Dermis blood vessel endothelial cell (primary cell): ENCODE results near the gene NCKAP5L. TPM values are rescaled to one million over a fixed set of nuclear protein-coding genes. Genes with fewer than 3 reads are reported as not detected.

ENCODE experiments used
- DNase-seq: peaks from one replicate; pipeline ENCODE4 v3.0.0; 2010
- total RNA-seq: library from RNA; depleted of rRNA; stranded (reverse); fragments of >200 nt; gene quantifications from 2 replicates; pipeline ENCODE4 v1.2.3, GENCODE V29; 2014

NCKAP5L gene
- total RNA-seq, 1 donor from 2014 or later = 14.0 TPM

GRCh38 chr12:49821373-49822287, 6.6 kb downstream of the NCKAP5L start:
- no peak for DNase-seq

GRCh38 chr12:49819786-49820185, 8.4 kb downstream of the NCKAP5L start:
- DNase-seq = no peak

- no peak for DNase-seq
Measured at GRCh38 chr12:49818241-49818895, 9.8 kb downstream of the NCKAP5L start.

GRCh38 chr12:49813131-49813530, 15.1 kb downstream of the NCKAP5L start:
- DNase-seq = no peak

- no peak for DNase-seq
Measured at GRCh38 chr12:49811961-49812401, 16.2 kb downstream of the NCKAP5L start.

GRCh38 chr12:49811136-49811535, 17.1 kb downstream of the NCKAP5L start:
- no peak for DNase-seq

- no peak for DNase-seq
Measured at GRCh38 chr12:49809906-49810389, 18.3 kb downstream of the NCKAP5L start.

- no peak for DNase-seq
Measured at GRCh38 chr12:49809381-49809905, 18.8 kb downstream of the NCKAP5L start.

GRCh38 chr12:49808686-49809380, 19.4 kb downstream of the NCKAP5L start:
- no peak for DNase-seq

GRCh38 chr12:49807991-49808580, 20.1 kb downstream of the NCKAP5L start:
- DNase-seq = no peak

- no peak for DNase-seq
Measured at GRCh38 chr12:49806877-49807276, 21.3 kb downstream of the NCKAP5L start.

- DNase-seq = no peak
Measured at GRCh38 chr12:49806321-49806813, 21.8 kb downstream of the NCKAP5L start.

- DNase-seq = no peak
Measured at GRCh38 chr12:49805409-49805808, 22.8 kb downstream of the NCKAP5L start.

- no peak for DNase-seq
Measured at GRCh38 chr12:49804821-49805220, 23.4 kb downstream of the NCKAP5L start.

GRCh38 chr12:49803693-49804450, 24.3 kb downstream of the NCKAP5L start:
- DNase-seq = no peak

GRCh38 chr12:49801141-49802063, 26.8 kb downstream of the NCKAP5L start:
- DNase-seq = no peak

- no peak for DNase-seq
Measured at GRCh38 chr12:49800421-49801140, 27.6 kb downstream of the NCKAP5L start.

- no peak for DNase-seq
Measured at GRCh38 chr12:49798934-49799333, 29.3 kb downstream of the NCKAP5L start.

- no peak for DNase-seq
Measured at GRCh38 chr12:49798248-49798647, 30.0 kb downstream of the NCKAP5L start.

- DNase-seq = no peak
Measured at GRCh38 chr12:49797449-49797776, 30.8 kb downstream of the NCKAP5L start.
